Astrocyte (in vitro differentiated cells and primary cell): ENCODE measurements around the gene FAM53B. TPM values are rescaled to one million over a fixed set of nuclear protein-coding genes. Genes with fewer than 3 reads are reported as not detected.

ENCODE experiments used
- DNase-seq: peaks from one replicate; pipeline ENCODE4 v3.0.0-alpha.2; 2010; ENCODE audit warnings: low read depth
- FAIRE-seq: peaks from 2 replicates; lab custom pipeline; 2011; peaks lifted over from hg19 to GRCh38; lab: Jason Lieb, UNC
- H2AFZ ChIP-seq: 2 replicates; pipeline ENCODE4 v1.6.0; 2012; ENCODE audit warnings: low read depth, low read length, inconsistent platforms
- H3K27ac ChIP-seq: 2 replicates; pipeline ENCODE4 v1.5.1; 2011; ENCODE audit warnings: low read depth, low read length, inconsistent platforms
- H3K27me3 ChIP-seq: 2 replicates; pipeline ENCODE4 v1.6.0; 2011; ENCODE audit warnings: low read length, inconsistent platforms; ENCODE audit not compliant: insufficient read depth
- H3K36me3 ChIP-seq: 2 replicates; pipeline ENCODE4 v1.5.1; 2011; ENCODE audit warnings: low read length, inconsistent platforms; ENCODE audit not compliant: insufficient read depth
- H3K4me1 ChIP-seq: 2 replicates; pipeline ENCODE4 v1.5.1; 2011; ENCODE audit warnings: low read length, inconsistent platforms; ENCODE audit not compliant: insufficient read depth
- H3K4me2 ChIP-seq: 2 replicates; pipeline ENCODE4 v1.6.0; 2012; ENCODE audit warnings: low read length, inconsistent platforms
- H3K4me3 ChIP-seq: 2 replicates; pipeline ENCODE4 v1.5.1; 2011; ENCODE audit warnings: low read depth, mild to moderate bottlenecking, low read length, inconsistent platforms; ENCODE audit not compliant: insufficient read depth
- H3K79me2 ChIP-seq: 2 replicates; pipeline ENCODE4 v1.6.0; 2012; ENCODE audit warnings: mild to moderate bottlenecking, low read length, inconsistent platforms; ENCODE audit not compliant: insufficient read depth
- H3K9ac ChIP-seq: 2 replicates; pipeline ENCODE4 v1.6.0; 2012; ENCODE audit warnings: mild to moderate bottlenecking, low read length, inconsistent platforms
- H3K9me3 ChIP-seq: 2 replicates; pipeline ENCODE4 v1.5.1; 2012; ENCODE audit warnings: low read depth, mild to moderate bottlenecking, low read length, inconsistent platforms; ENCODE audit not compliant: insufficient read depth
- H4K20me1 ChIP-seq: 2 replicates; pipeline ENCODE4 v1.6.0; 2012; ENCODE audit warnings: low read length, inconsistent platforms; ENCODE audit not compliant: insufficient read depth
- H3K27ac Mint-ChIP-seq: one replicate; pipeline ENCODE4 v1.8.0; 2021; ENCODE audit warnings: mild to moderate bottlenecking, mixed read lengths; ENCODE audit not compliant: unreplicated experiment
- H3K27me3 Mint-ChIP-seq: one replicate; pipeline ENCODE4 v1.8.0; 2021; ENCODE audit warnings: low read depth, mixed read lengths; ENCODE audit not compliant: unreplicated experiment
- H3K36me3 Mint-ChIP-seq: one replicate; pipeline ENCODE4 v1.8.0; 2021; ENCODE audit warnings: low read depth, mixed read lengths; ENCODE audit not compliant: unreplicated experiment
- H3K4me1 Mint-ChIP-seq: one replicate; pipeline ENCODE4 v1.8.0; 2021; ENCODE audit warnings: low read depth, mixed read lengths; ENCODE audit not compliant: unreplicated experiment
- H3K4me3 Mint-ChIP-seq: one replicate; pipeline ENCODE4 v1.8.0; 2021; ENCODE audit warnings: mild to moderate bottlenecking, moderate library complexity, mixed read lengths; ENCODE audit not compliant: unreplicated experiment
- H3K9me3 Mint-ChIP-seq: one replicate; pipeline ENCODE4 v1.8.0; 2021; ENCODE audit warnings: mild to moderate bottlenecking, mixed read lengths; ENCODE audit not compliant: unreplicated experiment
- EZH2 ChIP-seq: IDR thresholded peaks from 2 replicates; pipeline ENCODE4 v1.6.1; 2012; ENCODE audit warnings: mild to moderate bottlenecking, low read length, inconsistent platforms; ENCODE audit not compliant: insufficient read depth
- total RNA-seq: library from RNA; stranded (reverse); gene quantifications from 2 replicates; pipeline ENCODE4 v1.2.1, GENCODE V29; 2021
- TF ChIP-seq, protein P1 (sequence below): IDR thresholded peaks from 2 replicates; pipeline ENCODE4 v1.5.1; 2011; ENCODE audit warnings: low read depth, mild to moderate bottlenecking, inconsistent platforms, low read length, moderate library complexity; ENCODE audit not compliant: insufficient read depth

The FAM53B gene
- total RNA-seq, 1 donor from 2014 or later: 12.9 TPM

DNA sequence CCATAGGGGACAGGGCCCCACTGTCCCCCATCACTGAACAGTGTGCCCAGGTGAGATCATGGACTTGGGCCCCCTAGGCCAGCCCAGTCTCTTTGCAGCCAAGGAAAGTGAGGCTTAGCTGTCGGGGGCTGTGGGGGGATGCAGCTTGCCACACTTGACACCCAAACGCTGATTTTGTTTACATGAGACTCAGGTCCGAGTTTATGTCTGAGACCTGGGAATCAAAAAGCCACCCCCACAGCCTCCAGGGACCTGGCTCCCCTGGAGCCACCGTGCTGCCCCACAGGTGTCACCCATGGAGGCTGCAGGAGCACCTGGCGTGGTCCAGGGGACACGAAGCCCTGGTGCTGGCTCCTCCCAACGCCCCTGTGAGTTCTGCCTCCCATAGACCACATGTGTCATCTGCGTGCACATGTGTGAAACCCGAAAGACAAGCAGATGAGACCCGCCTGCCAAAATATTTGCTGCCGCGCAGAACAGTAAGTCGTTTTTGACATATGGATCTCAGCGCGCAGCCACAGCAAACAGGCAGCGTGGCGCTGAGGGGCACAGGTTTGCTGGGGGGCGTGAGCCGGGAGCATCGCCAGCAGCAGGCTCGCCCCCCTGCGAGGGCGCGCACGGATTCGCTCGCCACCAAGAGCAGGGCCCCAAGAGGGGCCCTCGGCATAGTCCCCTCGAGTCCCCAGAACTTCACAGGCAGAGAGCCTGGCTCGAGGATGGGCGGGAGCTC, 170.3 kb downstream of the FAM53B start:
- Histone ChIP-seq H3K36me3 (no peaks in the 10 kb centered on the region), H2AFZ (no peak overlapping the region), H3K9me3 (no peaks in the 10 kb centered on the region), H4K20me1 (no peaks in the 10 kb centered on the region), H3K4me3 (no peak overlapping the region), H3K4me1 (no peaks in the 10 kb centered on the region), H3K4me2 (no peak overlapping the region), H3K27ac (no peak overlapping the region), H3K9ac (no peak overlapping the region), H3K79me2 (no peaks in the 10 kb centered on the region), H3K27me3 (peaks cover 4% of the 10 kb centered on the region)
- Mint-ChIP-seq H3K36me3 (no peaks in the 10 kb centered on the region), H3K9me3 (peaks cover 7% of the 10 kb centered on the region), H3K27ac (no peak overlapping the region), H3K4me3 (no peak overlapping the region), H3K4me1 (no peaks in the 10 kb centered on the region), H3K27me3 (peaks cover 42% of the 10 kb centered on the region)
- DNase-seq (no peak), FAIRE-seq (no peak)
- TF ChIP-seq, protein P1, sequence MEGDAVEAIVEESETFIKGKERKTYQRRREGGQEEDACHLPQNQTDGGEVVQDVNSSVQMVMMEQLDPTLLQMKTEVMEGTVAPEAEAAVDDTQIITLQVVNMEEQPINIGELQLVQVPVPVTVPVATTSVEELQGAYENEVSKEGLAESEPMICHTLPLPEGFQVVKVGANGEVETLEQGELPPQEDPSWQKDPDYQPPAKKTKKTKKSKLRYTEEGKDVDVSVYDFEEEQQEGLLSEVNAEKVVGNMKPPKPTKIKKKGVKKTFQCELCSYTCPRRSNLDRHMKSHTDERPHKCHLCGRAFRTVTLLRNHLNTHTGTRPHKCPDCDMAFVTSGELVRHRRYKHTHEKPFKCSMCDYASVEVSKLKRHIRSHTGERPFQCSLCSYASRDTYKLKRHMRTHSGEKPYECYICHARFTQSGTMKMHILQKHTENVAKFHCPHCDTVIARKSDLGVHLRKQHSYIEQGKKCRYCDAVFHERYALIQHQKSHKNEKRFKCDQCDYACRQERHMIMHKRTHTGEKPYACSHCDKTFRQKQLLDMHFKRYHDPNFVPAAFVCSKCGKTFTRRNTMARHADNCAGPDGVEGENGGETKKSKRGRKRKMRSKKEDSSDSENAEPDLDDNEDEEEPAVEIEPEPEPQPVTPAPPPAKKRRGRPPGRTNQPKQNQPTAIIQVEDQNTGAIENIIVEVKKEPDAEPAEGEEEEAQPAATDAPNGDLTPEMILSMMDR: no peak
- TF ChIP-seq EZH2: no peak

DNA sequence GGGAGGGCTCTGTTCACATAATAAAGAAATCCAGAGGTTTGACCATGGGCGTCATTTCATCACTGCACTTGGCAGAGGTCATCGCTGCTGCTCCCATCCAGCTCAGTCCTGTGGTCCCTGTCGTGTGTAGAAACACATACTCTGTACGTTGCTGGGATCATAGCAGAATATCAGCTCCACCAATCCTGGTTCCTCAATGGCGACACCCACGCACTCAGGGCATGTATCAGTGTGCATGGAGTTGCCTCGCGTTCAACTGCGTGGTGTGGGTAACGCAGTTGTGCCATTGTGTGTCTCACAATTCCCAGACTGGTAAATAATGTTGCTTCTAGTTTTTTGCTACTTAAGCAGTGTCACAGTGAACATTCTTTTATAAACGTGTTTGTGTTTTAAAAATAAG, 171.4 kb downstream of the FAM53B start:
- Mint-ChIP-seq H3K4me1 (no peaks in the 10 kb centered on the region), H3K9me3 (peaks cover 7% of the 10 kb centered on the region), H3K36me3 (no peaks in the 10 kb centered on the region), H3K27me3 (peaks cover 42% of the 10 kb centered on the region), H3K4me3 (no peak overlapping the region), H3K27ac (no peak overlapping the region)
- Histone ChIP-seq H3K27ac (no peak overlapping the region), H2AFZ (no peak overlapping the region), H3K36me3 (no peaks in the 10 kb centered on the region), H3K4me2 (no peak overlapping the region), H3K27me3 (peaks cover 4% of the 10 kb centered on the region), H3K4me1 (no peaks in the 10 kb centered on the region), H3K9me3 (no peaks in the 10 kb centered on the region), H3K4me3 (no peak overlapping the region), H4K20me1 (no peaks in the 10 kb centered on the region), H3K79me2 (no peaks in the 10 kb centered on the region), H3K9ac (no peak overlapping the region)
- TF ChIP-seq, protein P1: no peak
- TF ChIP-seq EZH2: no peak
- DNase-seq (no peak), FAIRE-seq (no peak)

DNA sequence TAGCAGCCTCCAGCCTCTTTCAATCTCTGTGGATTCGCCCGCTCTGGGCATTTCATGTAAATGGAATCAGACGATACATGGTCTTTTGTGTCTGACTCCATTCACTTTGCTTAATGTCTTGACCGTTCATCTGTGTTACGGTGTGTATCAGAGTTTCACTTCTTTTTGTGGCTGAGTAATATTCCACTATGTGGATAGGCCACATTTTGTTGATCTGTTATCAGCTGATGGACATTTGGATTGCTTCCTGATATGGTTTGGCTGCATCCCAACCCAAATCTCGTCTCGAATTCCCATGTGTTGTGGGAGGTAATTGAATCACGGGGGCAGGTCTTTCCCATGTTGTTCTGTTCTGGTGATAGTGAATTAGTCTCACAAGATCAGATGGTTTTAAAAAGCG, 173.5 kb downstream of the FAM53B start:
- Mint-ChIP-seq H3K9me3 (peaks cover 7% of the 10 kb centered on the region), H3K27ac (no peak overlapping the region), H3K36me3 (no peaks in the 10 kb centered on the region), H3K27me3 (peaks cover 34% of the 10 kb centered on the region), H3K4me1 (no peaks in the 10 kb centered on the region), H3K4me3 (no peak overlapping the region)
- FAIRE-seq: no peak
- no peak overlapping the region for H3K9ac ChIP-seq
- DNase-seq: no peak
- H3K4me1 ChIP-seq: no peaks in the 10 kb centered on the region
- H3K4me3 ChIP-seq: no peak overlapping the region
- TF ChIP-seq EZH2: no peak
- TF ChIP-seq, protein P1: no peak
- H4K20me1 ChIP-seq: no peaks in the 10 kb centered on the region
- no peaks in the 10 kb centered on the region for H3K79me2 ChIP-seq
- H3K27ac ChIP-seq: no peak overlapping the region
- H3K9me3 ChIP-seq: no peaks in the 10 kb centered on the region
- no peaks in the 10 kb centered on the region for H3K36me3 ChIP-seq
- no peak overlapping the region for H2AFZ ChIP-seq
- H3K27me3 ChIP-seq: peaks cover 4% of the 10 kb centered on the region
- H3K4me2 ChIP-seq: no peak overlapping the region
